DND-41 (cell line): ENCODE data around the gene VAV2.

Source experiments
- ATAC-seq: fragments of 200-7000 bp; cut with Tn5 transposase; 3 replicates; pipeline ENCODE4 v1.9.1; 2021; ENCODE audit warnings: low read depth; ENCODE audit not compliant: insufficient read depth
- DNase-seq: peaks from one replicate; pipeline ENCODE4 v3.0.0-alpha.2; 2020
- H2AFZ ChIP-seq: 2 replicates; pipeline ENCODE4 v1.6.0; 2012; ENCODE audit warnings: low read depth, low read length
- H3K27ac ChIP-seq: 2 replicates; pipeline ENCODE4 v1.5.1; 2012; ENCODE audit warnings: low read length, inconsistent platforms
- H3K27me3 ChIP-seq: fragments of 200-600 bp; sonication (generic); 2 replicates; pipeline ENCODE4 v1.6.0; 2012; ENCODE audit warnings: low read length, mild to moderate bottlenecking, inconsistent platforms; ENCODE audit not compliant: insufficient read depth, poor library complexity
- H3K36me3 ChIP-seq: 2 replicates; pipeline ENCODE4 v1.5.1; 2012; ENCODE audit warnings: low read length, inconsistent platforms; ENCODE audit not compliant: insufficient read depth
- H3K4me1 ChIP-seq: 2 replicates; pipeline ENCODE4 v1.5.1; 2012; ENCODE audit warnings: mild to moderate bottlenecking, low read length; ENCODE audit not compliant: insufficient read depth
- H3K4me2 ChIP-seq: 2 replicates; pipeline ENCODE4 v1.6.0; 2012; ENCODE audit warnings: mild to moderate bottlenecking, moderate library complexity, low read length, inconsistent platforms; ENCODE audit not compliant: insufficient read depth
- H3K4me3 ChIP-seq, 2 experiments: fragments of 200-600 bp in 1 of 2; shearing (Covaris generic) in 1 of 2; 2 replicates each; pipeline ENCODE4 v1.5.1; 2012 to 2016; ENCODE audit warnings: inconsistent platforms in 2 of 2, low read length in 2 of 2, mild to moderate bottlenecking in 2 of 2, low read depth in 1 of 2, moderate library complexity in 1 of 2
- H3K79me2 ChIP-seq: 2 replicates; pipeline ENCODE4 v1.6.0; 2012; ENCODE audit warnings: low read length, inconsistent platforms; ENCODE audit not compliant: insufficient read depth
- H3K9ac ChIP-seq: 2 replicates; pipeline ENCODE4 v1.6.0; 2012; ENCODE audit warnings: low read depth, mild to moderate bottlenecking, inconsistent platforms, low read length, moderate library complexity
- H3K9me3 ChIP-seq: 2 replicates; pipeline ENCODE4 v1.5.1; 2012; ENCODE audit warnings: low read length, moderate library complexity, mild to moderate bottlenecking, inconsistent platforms; ENCODE audit not compliant: insufficient read depth, severe bottlenecking
- H4K20me1 ChIP-seq: 2 replicates; pipeline ENCODE4 v1.6.0; 2012; ENCODE audit warnings: low read length; ENCODE audit not compliant: insufficient read depth
- CTCF ChIP-seq: IDR thresholded peaks from 2 replicates; pipeline ENCODE4 v1.5.1; 2012; ENCODE audit warnings: borderline replicate concordance, low read length, moderate library complexity, mild to moderate bottlenecking; ENCODE audit not compliant: poor library complexity, severe bottlenecking; ENCODE audit errors: extremely low read depth
- EZH2 ChIP-seq: IDR thresholded peaks from 3 replicates; pipeline ENCODE4 v1.6.1; 2012; ENCODE audit warnings: borderline replicate concordance, low read depth, mild to moderate bottlenecking, moderate library complexity, low read length, inconsistent platforms; ENCODE audit not compliant: severe bottlenecking

The VAV2 gene

DNA sequence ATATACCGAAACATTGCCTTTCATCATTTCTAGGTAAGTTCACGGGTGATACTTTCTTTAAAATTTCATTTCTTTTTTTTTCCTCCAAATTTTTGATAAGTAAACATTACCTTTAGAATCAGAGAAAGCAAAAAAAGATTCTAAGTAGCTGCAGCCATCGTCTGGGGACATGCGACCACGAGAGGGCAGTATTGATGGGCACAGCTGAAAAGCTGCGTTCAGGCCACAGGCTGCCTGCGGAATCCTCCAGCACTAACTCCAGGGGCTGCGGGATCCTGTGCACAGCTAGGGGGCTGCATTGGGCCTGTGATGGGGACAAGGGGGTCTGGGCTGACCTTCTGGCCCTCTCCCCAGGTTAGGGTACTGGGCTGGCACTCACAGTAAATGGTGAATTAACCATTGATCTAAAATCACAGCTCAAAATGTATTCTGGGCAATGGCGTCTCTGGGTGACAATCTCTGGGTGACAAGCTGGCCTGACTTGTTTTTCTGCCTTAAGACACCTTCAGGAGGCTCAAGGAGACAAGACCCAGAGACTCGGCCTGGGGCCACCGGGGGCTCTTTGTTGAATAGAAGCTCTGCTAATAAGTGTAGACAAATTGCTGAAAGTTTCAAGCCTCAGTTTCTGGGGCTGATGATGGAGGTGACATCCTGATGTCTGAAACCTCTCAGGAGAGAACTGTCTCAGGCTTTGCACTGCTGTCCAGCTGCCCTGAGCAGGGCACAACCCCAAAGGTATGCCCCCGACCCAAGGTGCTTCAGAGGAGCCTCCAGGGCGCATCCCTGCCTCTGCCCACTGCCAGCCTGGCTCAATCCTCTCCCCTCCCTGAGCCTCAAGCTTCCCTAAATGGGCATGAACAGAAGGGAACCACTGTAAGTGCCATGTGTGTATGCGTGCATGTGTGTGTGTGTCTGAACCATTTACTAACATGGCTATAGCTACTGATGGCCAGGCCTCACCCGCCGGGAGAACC lies 209.7 kb downstream of the VAV2 start:
- Histone ChIP-seq H3K27ac (no peak overlapping the region), H3K9me3 (no peaks in the 10 kb centered on the region), H3K9ac (no peak overlapping the region), H3K79me2 (no peaks in the 10 kb centered on the region), H4K20me1 (no peaks in the 10 kb centered on the region), H3K4me1 (no peaks in the 10 kb centered on the region), H3K36me3 (no peaks in the 10 kb centered on the region), H3K27me3 (no peaks in the 10 kb centered on the region), H2AFZ (no peak overlapping the region), H3K4me2 (no peak overlapping the region), H3K4me3 (no peak overlapping the region)
- ATAC-seq = peak; percentile 71
- DNase-seq = peak; percentile 63
- TF ChIP-seq EZH2 (no peak), CTCF (peak; percentile 84)

DNA sequence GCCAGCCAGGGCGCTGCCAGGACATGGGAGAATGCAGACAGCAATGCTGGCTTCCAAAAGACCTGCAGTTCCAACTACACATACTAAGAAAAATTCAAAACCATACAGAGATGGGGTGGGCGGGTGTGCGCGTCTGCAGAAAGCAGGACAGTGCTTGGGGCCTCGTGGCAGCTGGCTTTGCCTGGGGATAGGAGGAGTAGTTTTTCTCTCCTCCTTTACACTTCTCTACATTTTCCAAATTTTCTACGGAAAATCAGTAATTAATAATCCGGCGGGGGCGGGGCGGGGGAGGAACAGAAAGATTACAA lies 210.3 kb downstream of the VAV2 start:
- Histone ChIP-seq H4K20me1 (no peaks in the 10 kb centered on the region), H3K9ac (no peak overlapping the region), H3K27ac (no peak overlapping the region), H2AFZ (no peak overlapping the region), H3K27me3 (no peaks in the 10 kb centered on the region), H3K4me1 (no peaks in the 10 kb centered on the region), H3K9me3 (no peaks in the 10 kb centered on the region), H3K4me3 (no peak overlapping the region), H3K79me2 (no peaks in the 10 kb centered on the region), H3K4me2 (no peak overlapping the region), H3K36me3 (no peaks in the 10 kb centered on the region)
- TF ChIP-seq CTCF (no peak), EZH2 (no peak)
- ATAC-seq = no peak
- DNase-seq = no peak

- Histone ChIP-seq H3K9me3 (no peaks in the 10 kb centered on the region), H3K79me2 (no peaks in the 10 kb centered on the region), H4K20me1 (no peaks in the 10 kb centered on the region), H3K9ac (no peak overlapping the region), H3K27me3 (no peaks in the 10 kb centered on the region), H3K4me1 (no peaks in the 10 kb centered on the region), H3K4me2 (no peak overlapping the region), H3K27ac (no peak overlapping the region), H3K36me3 (no peaks in the 10 kb centered on the region), H2AFZ (no peak overlapping the region), H3K4me3 (no peak overlapping the region)
- TF ChIP-seq EZH2 = no peak
- TF ChIP-seq CTCF = no peak
- no peak for ATAC-seq
- no peak for DNase-seq
These were observed 210.9 kb downstream of the VAV2 start for GRCh38 chr9:133780962-133781827.
